Endodermal cell (in vitro differentiated cells): ENCODE results near the gene CLEC17A. TPM values are rescaled to one million over a fixed set of nuclear protein-coding genes. Genes with fewer than 3 reads are reported as not detected.

Experiments
- DNase-seq: peaks from one replicate; pipeline ENCODE4 v3.0.0-alpha.2; 2017
- H3K27ac ChIP-seq: 2 replicates; pipeline ENCODE4 v1.5.1; 2013; ENCODE audit warnings: mild to moderate bottlenecking, low read depth, low read length, moderate library complexity
- H3K27me3 ChIP-seq: 2 replicates; pipeline ENCODE4 v1.6.1; 2013; ENCODE audit warnings: mild to moderate bottlenecking, low read length, moderate library complexity; ENCODE audit not compliant: insufficient read depth, control insufficient read depth, poor library complexity, severe bottlenecking
- H3K36me3 ChIP-seq: 2 replicates; pipeline ENCODE4 v1.7.0; 2013; ENCODE audit warnings: mild to moderate bottlenecking, low read length, moderate library complexity; ENCODE audit not compliant: control insufficient read depth, insufficient read depth
- H3K4me1 ChIP-seq: one replicate; pipeline ENCODE4 v1.7.0; 2013; ENCODE audit warnings: low read length; ENCODE audit not compliant: control insufficient read depth, insufficient read depth
- H3K4me3 ChIP-seq: 2 replicates; pipeline ENCODE4 v1.5.1; 2013; ENCODE audit warnings: mild to moderate bottlenecking, low read length, moderate library complexity
- H3K9ac ChIP-seq: 2 replicates; pipeline ENCODE4 v1.6.1; 2013; ENCODE audit warnings: mild to moderate bottlenecking, low read length, moderate library complexity; ENCODE audit not compliant: poor library complexity, severe bottlenecking; ENCODE audit errors: extremely low read depth
- H3K9me3 ChIP-seq: 2 replicates; pipeline ENCODE4 v1.6.1; 2013; ENCODE audit warnings: mild to moderate bottlenecking, low read length, moderate library complexity; ENCODE audit not compliant: control insufficient read depth
- H3K27ac Mint-ChIP-seq: 2 replicates; pipeline ENCODE4 v1.8.0; 2020; ENCODE audit warnings: mixed read lengths
- H3K27me3 Mint-ChIP-seq: 2 replicates; pipeline ENCODE4 v1.8.0; 2021; ENCODE audit warnings: mild to moderate bottlenecking, mixed read lengths; ENCODE audit not compliant: insufficient read depth
- H3K36me3 Mint-ChIP-seq: 2 replicates; pipeline ENCODE4 v1.8.0; 2020; ENCODE audit warnings: low read depth, mixed read lengths
- H3K4me1 Mint-ChIP-seq: 2 replicates; pipeline ENCODE4 v1.8.0; 2020; ENCODE audit warnings: mixed read lengths
- H3K4me3 Mint-ChIP-seq: 2 replicates; pipeline ENCODE4 v1.8.0; 2020; ENCODE audit warnings: mild to moderate bottlenecking, moderate library complexity, mixed read lengths
- H3K9me3 Mint-ChIP-seq: 2 replicates; pipeline ENCODE4 v1.8.0; 2020; ENCODE audit warnings: mild to moderate bottlenecking, mixed read lengths
- CTCF ChIP-seq: fragments of 200-600 bp; sonication (generic); conservative IDR thresholded peaks from 2 replicates; pipeline ENCODE4 v1.5.0; 2021; ENCODE audit warnings: antibody characterized with exemption, mild to moderate bottlenecking
- WGBS, 2 experiments: methylation state at CpG; one replicate each; pipeline versions ENCODE4 v1.1.5 to v1.1.7; 2013; ENCODE audit warnings: missing lambda C conversion rate in 2 of 2, mixed read lengths in 1 of 2; ENCODE audit not compliant: insufficient coverage in 1 of 2, insufficient read length in 1 of 2; 5-methylcytosine and 5-hydroxymethylcytosine counted together
- total RNA-seq, 2 donors: library from RNA; stranded (reverse); fragmentation: NEBNext Ultra II Directional in 1 of 2; extraction: Animal tissue kit (Norgen Biotek cat#: 25700) in 1 of 2; gene quantifications; 2 replicates in 1 of 2; 3 replicates in 1 of 2; pipeline ENCODE4 v1.2.1, GENCODE V29; 2021

Gene CLEC17A
- total RNA-seq, 2 donors from 2014 or later, result not detected

DNA sequence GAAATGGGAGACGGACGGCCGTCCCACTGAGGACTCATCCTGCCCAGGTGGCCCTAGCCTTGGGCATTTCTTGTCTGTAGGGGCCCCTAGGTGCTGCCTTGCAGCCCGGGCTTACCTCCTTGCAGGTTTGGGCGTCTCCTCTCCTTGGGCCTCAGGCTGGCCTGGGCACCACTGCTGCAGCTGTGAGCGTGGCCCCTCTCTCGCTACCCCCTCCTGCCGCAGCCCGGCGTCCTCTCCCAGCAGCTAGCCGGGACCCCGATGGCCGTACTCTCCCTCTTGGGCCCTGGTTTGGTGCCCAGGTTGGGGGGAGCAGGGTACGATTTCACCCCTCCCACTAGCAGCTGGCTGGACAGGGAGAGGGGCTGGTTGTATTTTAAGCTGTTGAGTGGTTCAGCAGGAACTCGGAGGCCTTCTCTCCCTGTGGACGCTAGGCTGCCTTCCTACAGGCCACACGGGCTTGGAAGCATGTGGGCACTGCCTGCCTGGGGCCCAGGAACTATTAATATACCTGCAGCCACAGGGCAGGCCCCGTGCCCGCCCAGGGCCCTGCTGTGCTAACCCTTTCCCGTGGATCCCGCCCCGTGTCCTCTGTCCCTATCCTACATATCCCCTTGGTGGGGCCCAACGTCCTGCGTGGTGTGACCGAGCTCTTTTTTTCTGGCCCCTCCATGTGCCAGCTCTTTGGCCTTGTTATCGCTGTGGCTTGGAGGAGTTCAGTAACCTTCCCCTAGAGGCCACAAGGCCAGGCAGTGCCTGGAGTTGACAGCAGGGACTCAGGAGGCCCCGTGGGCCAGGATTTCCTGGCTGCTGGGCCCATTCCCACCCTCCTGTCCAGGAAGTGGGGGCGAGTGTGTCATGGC is 22.7 kb upstream of the CLEC17A start:
- DNase-seq, result no peak
- Histone ChIP-seq H3K36me3 (no peaks in the 10 kb centered on the region), H3K9ac (no peak overlapping the region), H3K27ac (peak overlapping the region; percentile 6), H3K4me1 (peaks cover 6% of the 10 kb centered on the region), H3K9me3 (no peaks in the 10 kb centered on the region), H3K27me3 (no peaks in the 10 kb centered on the region), H3K4me3 (no peak overlapping the region)
- H3K4me1 Mint-ChIP-seq, result peaks cover 28% of the 10 kb centered on the region
- 85 to 92% methylated on average over 19 to 28 of the region's 28 CpGs for WGBS, 2 experiments
- no peak for TF ChIP-seq CTCF
- no peaks in the 10 kb centered on the region for H3K9me3 Mint-ChIP-seq
- no peak overlapping the region for H3K4me3 Mint-ChIP-seq
- H3K27ac Mint-ChIP-seq, result peak overlapping the region; percentile 89
- H3K27me3 Mint-ChIP-seq, result no peaks in the 10 kb centered on the region
- H3K36me3 Mint-ChIP-seq, result peaks cover 7% of the 10 kb centered on the region

GRCh38 chr19:14560776-14561108 is 22.1 kb upstream of the CLEC17A start:
- no peak overlapping the region for H3K27ac ChIP-seq
- no peaks in the 10 kb centered on the region for H3K9me3 ChIP-seq

GRCh38 chr19:14561249-14561648 is 21.6 kb upstream of the CLEC17A start:
- 91 to 92% methylated on average over 4 to 8 of the region's 8 CpGs for WGBS, 2 experiments
- Mint-ChIP-seq H3K27ac (peak overlapping the region; percentile 83), H3K27me3 (no peaks in the 10 kb centered on the region), H3K9me3 (no peaks in the 10 kb centered on the region), H3K4me1 (peaks cover 28% of the 10 kb centered on the region), H3K36me3 (peaks cover 8% of the 10 kb centered on the region), H3K4me3 (no peak overlapping the region)
- H3K27ac ChIP-seq, result no peak overlapping the region
- TF ChIP-seq CTCF, result no peak
- H3K27me3 ChIP-seq, result no peaks in the 10 kb centered on the region
- H3K9ac ChIP-seq, result no peak overlapping the region
- DNase-seq, result no peak
- peaks cover 6% of the 10 kb centered on the region for H3K4me1 ChIP-seq
- H3K9me3 ChIP-seq, result no peaks in the 10 kb centered on the region
- H3K4me3 ChIP-seq, result no peak overlapping the region
- H3K36me3 ChIP-seq, result no peaks in the 10 kb centered on the region

More at GRCh38 chr19:14560776-14561108, 22.1 kb upstream of the CLEC17A start:
- H3K36me3 ChIP-seq, result no peaks in the 10 kb centered on the region
- TF ChIP-seq CTCF, result no peak
- no peaks in the 10 kb centered on the region for H3K27me3 ChIP-seq
- no peak for DNase-seq
- Mint-ChIP-seq H3K4me3 (no peak overlapping the region), H3K9me3 (no peaks in the 10 kb centered on the region), H3K27me3 (no peaks in the 10 kb centered on the region), H3K36me3 (peaks cover 7% of the 10 kb centered on the region), H3K27ac (peak overlapping the region; percentile 89), H3K4me1 (peaks cover 28% of the 10 kb centered on the region)
- H3K4me3 ChIP-seq, result no peak overlapping the region
- WGBS, 2 experiments, result 92 to 100% methylated on average over 5 to 6 of the region's 6 CpGs
- H3K4me1 ChIP-seq, result peaks cover 6% of the 10 kb centered on the region
- H3K9ac ChIP-seq, result no peak overlapping the region
